Measurements from ENCODE around the gene MBD2. TPM values are rescaled to one million over a fixed set of nuclear protein-coding genes. Genes with fewer than 3 reads are reported as not detected.

MBD2 gene
- total RNA-seq, 6 donors from 2014 or later: 28.7 to 106 (median 52.8) TPM

GRCh38 chr18:54165450-54165849, 59.0 kb downstream of the MBD2 start:
- Histone ChIP-seq H3K4me1 (no peaks in the 10 kb centered on the region), H3K27me3 (no peaks in the 10 kb centered on the region), H3K36me3 (peaks cover 21 to 49% (median 30%) of the 10 kb centered on the region in 4 donors), H3K4me3 (no peak overlapping the region), H3K9me3 (no peaks in the 10 kb centered on the region), H3K27ac (no peak overlapping the region)
- WGBS, 2 donors: 88 to 95% methylated on average over 1 of the region's 1 CpG
- TF ChIP-seq POLR2AphosphoS5 (IDR thresholded peaks at IDR 0.05) (no peak), POLR2A (IDR thresholded peaks at IDR 0.05) (no peak), CTCF (IDR thresholded peaks at IDR 0.05) (no peak), EP300 (IDR thresholded peaks at IDR 0.05) (no peak)
- ATAC-seq (ENCODE audit: low FRiP score in 2 of 2): no peak
- DNase-seq: no peak

GRCh38 chr18:54163453-54163852, 61.0 kb downstream of the MBD2 start:
- TF ChIP-seq CTCF (IDR thresholded peaks at IDR 0.05) (no peak), POLR2AphosphoS5 (IDR thresholded peaks at IDR 0.05) (no peak), POLR2A (IDR thresholded peaks at IDR 0.05) (no peak), EP300 (IDR thresholded peaks at IDR 0.05) (no peak)

GRCh38 chr18:54162431-54162830, 62.0 kb downstream of the MBD2 start:
- 94 to 95% methylated on average over 2 of the region's 2 CpGs for WGBS, 2 donors
- peaks cover 27 to 80% (median 54%) of the 10 kb centered on the region in 4 donors for H3K36me3 ChIP-seq

More at GRCh38 chr18:54163453-54163852, 61.0 kb downstream of the MBD2 start:
- H3K9me3 ChIP-seq: no peaks in the 10 kb centered on the region
- no peaks in the 10 kb centered on the region for H3K27me3 ChIP-seq
- peaks cover 27 to 69% (median 45%) of the 10 kb centered on the region in 4 donors for H3K36me3 ChIP-seq
- no peak overlapping the region for H3K4me3 ChIP-seq
- H3K4me1 ChIP-seq: no peaks in the 10 kb centered on the region
- DNase-seq (no peak), ATAC-seq (ENCODE audit: low FRiP score in 2 of 2) (no peak)
- H3K27ac ChIP-seq: no peak overlapping the region
- WGBS, 2 donors: 85 to 88% methylated on average over 1 of the region's 1 CpG

GRCh38 chr18:54161267-54161666, 63.2 kb downstream of the MBD2 start:
- Histone ChIP-seq H3K27ac (no peak overlapping the region), H3K27me3 (no peaks in the 10 kb centered on the region), H3K4me1 (no peaks in the 10 kb centered on the region), H3K4me3 (no peak overlapping the region), H3K9me3 (no peaks in the 10 kb centered on the region), H3K36me3 (peaks cover 27 to 86% (median 62%) of the 10 kb centered on the region in 4 donors)
- TF ChIP-seq POLR2A (IDR thresholded peaks at IDR 0.05) (no peak), EP300 (IDR thresholded peaks at IDR 0.05) (no peak), CTCF (IDR thresholded peaks at IDR 0.05) (no peak), POLR2AphosphoS5 (IDR thresholded peaks at IDR 0.05) (no peak)
- no peak for ATAC-seq (ENCODE audit: low FRiP score in 2 of 2)
- no peak for DNase-seq

More at GRCh38 chr18:54162431-54162830, 62.0 kb downstream of the MBD2 start:
- no peak for TF ChIP-seq POLR2A (IDR thresholded peaks at IDR 0.05)
- TF ChIP-seq POLR2AphosphoS5 (IDR thresholded peaks at IDR 0.05): no peak
- TF ChIP-seq EP300 (IDR thresholded peaks at IDR 0.05): no peak
- TF ChIP-seq CTCF (IDR thresholded peaks at IDR 0.05): no peak
- Histone ChIP-seq H3K9me3 (no peaks in the 10 kb centered on the region), H3K4me3 (no peak overlapping the region), H3K27ac (no peak overlapping the region), H3K4me1 (no peaks in the 10 kb centered on the region), H3K27me3 (no peaks in the 10 kb centered on the region)
- ATAC-seq (ENCODE audit: low FRiP score in 2 of 2) (no peak), DNase-seq (no peak)

- WGBS, 2 donors: 83 to 93% methylated on average over 1 of the region's 1 CpG
- Histone ChIP-seq H3K4me3 (no peak overlapping the region), H3K4me1 (no peaks in the 10 kb centered on the region), H3K36me3 (peaks cover 27 to 87% (median 59%) of the 10 kb centered on the region in 4 donors), H3K27ac (no peak overlapping the region), H3K9me3 (no peaks in the 10 kb centered on the region), H3K27me3 (no peaks in the 10 kb centered on the region)
- no peak for TF ChIP-seq POLR2AphosphoS5 (IDR thresholded peaks at IDR 0.05)
- no peak for TF ChIP-seq EP300 (IDR thresholded peaks at IDR 0.05)
- no peak for TF ChIP-seq CTCF (IDR thresholded peaks at IDR 0.05)
- TF ChIP-seq POLR2A (IDR thresholded peaks at IDR 0.05): no peak
- ATAC-seq (ENCODE audit: low FRiP score in 2 of 2) (no peak), DNase-seq (no peak)
Measured at GRCh38 chr18:54159906-54160305, 64.6 kb downstream of the MBD2 start.
